ENCODE results near the gene MYLK4.

Gene MYLK4

GRCh38 chr6:2754393-2754792 lies 3.7 kb upstream of the MYLK4 start:
- no peak for DNase-seq

DNA sequence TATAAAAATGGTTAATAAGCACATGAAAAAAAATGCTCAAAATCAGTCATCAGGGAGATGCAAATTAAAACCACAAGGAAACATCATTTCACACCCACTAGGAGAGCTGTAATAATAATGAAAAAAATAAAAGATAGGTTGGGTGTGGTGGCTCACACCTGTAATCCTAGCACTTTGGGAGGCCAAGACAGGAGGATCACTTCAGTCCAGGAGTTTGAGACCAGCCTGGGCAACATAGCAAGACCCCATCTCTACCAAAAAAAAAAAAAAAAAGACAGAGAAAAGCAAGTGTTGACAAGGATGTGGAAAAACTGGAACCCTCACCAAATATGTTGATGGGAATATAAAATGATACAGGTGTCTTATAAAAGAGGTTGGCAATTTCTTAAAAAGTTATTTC lies 3.0 kb upstream of the MYLK4 start:
- no peak for DNase-seq

- no peak for DNase-seq
These were observed 2.4 kb upstream of the MYLK4 start for GRCh38 chr6:2753110-2753489.

DNA sequence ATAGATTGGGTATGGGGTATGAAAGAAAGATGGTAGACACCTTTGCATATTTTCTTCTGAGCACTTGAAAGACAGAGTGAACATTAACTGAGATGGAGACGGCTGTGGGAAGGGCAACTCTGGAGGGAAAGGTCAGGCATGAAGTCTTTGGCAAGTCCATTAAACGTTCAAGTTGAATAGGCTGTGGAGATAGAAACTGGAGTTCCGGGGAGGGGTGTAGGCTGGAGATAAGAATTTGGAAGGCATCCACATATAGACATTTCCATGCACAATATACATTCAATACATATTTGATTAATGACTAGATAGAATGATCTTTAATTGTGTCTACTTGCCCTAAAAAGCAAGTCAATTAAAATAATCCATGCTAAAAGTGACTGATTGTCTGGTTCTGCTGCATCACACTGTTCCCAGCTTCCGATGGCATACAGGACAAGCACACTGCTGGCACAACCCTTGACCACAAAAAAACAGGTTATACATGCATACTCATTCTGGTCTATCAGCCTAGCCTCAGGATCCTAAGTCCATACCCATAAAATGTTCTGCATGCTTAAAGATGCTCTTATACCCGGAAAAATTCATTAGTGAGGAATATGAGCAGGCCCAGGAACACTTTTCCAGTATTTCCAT lies 1.9 kb upstream of the MYLK4 start:
- DNase-seq = no peak

DNA sequence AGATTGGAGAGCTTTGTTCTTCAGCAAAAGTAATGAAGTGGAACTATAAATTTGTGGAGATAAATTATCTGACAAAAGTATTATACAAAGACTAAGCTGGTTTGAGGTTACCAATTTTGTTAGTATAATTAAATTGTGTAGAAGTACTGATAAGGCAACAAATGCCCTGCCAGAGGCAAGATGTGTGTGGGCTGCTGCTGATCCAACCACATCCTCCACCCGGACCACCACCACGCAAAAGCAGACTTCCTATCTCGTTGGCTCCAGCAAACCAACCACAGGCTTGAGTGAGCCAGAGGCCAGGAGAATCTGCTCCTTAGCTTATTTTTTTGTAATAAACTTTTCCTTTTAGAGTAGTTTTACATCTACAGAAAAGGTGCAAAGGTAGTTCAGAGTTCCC lies 1.1 kb upstream of the MYLK4 start:
- no peak for DNase-seq

DNA sequence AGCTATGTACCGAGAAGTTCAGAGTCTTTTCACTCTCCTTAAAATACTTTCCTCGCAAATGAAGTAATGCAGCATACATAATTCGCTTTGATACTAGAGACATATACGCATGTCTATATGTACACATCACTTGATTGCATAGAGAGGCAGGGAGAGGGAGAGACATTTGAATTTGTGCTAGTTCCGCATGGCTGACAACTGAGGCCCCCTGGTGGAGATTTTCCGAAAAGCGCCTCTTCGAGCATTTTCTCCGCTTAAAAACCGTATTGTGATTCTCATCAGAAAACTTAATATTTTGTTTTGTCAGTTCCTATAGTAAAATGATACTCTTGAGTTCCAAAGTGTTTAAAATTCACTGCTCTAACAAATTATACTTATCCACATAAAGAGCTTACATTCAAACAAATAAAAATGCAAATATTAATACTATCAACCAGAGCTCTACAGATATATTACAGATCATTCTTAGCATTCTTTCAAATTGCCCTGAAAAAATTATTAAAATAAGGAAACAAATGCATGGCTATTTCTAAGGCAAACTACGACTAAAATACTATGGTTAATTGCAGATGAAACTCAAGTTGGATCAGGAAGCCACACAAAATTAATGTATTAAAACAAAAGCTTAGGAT lies 637 bp downstream of the MYLK4 start:
- DNase-seq = peak; percentile 69

DNA sequence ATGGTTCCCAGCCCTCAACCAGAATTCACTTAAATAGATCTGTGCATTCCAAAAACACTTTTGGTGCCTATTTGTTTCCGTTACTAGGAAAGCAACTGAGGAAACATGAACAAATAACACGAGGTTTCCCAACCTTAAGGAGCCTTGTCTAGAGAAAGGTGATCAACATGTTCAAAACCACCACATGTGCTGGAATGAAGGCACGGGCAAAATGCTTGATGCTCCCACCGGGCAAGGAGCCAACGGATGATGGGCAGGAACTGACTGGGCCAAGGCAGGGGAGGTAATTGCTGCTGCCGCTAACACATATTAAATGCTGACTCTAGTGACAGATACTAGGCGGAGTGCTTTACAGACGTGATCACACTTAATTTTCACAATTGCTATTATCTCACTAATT lies 2.5 kb downstream of the MYLK4 start:
- no peak for DNase-seq

GRCh38 chr6:2746557-2747061 lies 4.1 kb downstream of the MYLK4 start:
- DNase-seq = no peak

DNA sequence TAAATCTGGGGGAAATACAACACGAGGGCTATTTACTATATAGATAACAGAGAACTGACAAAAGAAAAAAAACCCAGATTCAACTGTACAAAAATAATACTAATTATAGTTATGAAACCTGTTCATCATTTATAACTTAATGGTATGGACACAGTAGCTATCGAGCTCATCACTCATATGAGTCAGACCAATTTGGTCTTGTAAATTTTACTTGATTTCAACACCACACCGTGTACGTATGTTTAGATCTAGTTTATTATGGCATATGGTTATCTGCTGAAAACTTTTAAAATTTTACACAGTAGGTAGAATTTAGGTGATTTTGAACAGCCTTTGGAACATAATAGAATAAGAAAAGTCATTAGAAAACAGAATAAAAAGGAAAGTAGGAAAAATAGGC lies 5.5 kb downstream of the MYLK4 start:
- DNase-seq = no peak

DNA sequence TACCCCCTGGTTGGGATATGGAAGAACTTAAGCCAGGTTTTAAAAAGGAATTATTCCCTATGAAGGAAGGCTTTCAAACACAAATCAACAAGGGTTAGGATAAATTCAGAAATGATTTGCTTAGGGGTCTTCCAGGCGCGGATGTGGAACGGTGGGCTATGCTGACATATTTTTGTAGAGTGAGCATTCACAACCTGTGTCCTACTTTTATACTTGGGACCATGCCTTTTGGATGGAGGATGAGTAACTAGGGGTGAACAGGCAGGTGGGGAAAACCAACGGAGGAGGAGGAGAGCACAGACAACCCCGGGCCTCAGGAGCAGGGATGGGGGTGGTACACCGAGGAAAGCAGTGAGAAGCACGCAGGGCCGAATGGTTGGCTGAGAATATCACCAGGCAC lies 5.9 kb downstream of the MYLK4 start:
- DNase-seq = no peak

DNA sequence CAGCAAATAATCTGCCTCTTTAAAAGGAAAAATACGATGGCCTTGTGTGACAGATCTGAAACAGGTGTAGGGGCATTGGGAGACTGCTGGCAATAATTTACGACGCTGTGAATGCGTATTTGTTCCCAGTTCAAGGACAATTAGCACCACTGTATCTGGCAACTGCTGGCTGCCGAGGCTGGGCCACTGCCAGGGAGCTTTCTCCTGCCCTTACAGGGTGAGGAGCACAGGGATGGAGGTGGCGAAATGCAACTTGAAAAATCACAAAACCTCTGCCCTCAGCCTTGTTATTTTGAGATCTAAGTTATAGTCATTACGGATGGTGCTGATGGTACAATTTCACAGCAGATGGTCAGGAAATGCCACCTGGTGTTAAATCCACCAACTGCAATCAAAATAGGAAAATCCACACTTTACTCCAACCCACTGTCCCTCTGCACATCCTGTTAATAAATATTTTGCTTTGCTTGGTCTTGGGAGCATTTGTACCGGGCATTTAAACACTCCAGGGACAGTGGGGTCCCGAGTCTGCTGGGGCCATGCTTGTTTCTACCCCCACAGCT lies 6.4 kb downstream of the MYLK4 start:
- no peak for DNase-seq

DNA sequence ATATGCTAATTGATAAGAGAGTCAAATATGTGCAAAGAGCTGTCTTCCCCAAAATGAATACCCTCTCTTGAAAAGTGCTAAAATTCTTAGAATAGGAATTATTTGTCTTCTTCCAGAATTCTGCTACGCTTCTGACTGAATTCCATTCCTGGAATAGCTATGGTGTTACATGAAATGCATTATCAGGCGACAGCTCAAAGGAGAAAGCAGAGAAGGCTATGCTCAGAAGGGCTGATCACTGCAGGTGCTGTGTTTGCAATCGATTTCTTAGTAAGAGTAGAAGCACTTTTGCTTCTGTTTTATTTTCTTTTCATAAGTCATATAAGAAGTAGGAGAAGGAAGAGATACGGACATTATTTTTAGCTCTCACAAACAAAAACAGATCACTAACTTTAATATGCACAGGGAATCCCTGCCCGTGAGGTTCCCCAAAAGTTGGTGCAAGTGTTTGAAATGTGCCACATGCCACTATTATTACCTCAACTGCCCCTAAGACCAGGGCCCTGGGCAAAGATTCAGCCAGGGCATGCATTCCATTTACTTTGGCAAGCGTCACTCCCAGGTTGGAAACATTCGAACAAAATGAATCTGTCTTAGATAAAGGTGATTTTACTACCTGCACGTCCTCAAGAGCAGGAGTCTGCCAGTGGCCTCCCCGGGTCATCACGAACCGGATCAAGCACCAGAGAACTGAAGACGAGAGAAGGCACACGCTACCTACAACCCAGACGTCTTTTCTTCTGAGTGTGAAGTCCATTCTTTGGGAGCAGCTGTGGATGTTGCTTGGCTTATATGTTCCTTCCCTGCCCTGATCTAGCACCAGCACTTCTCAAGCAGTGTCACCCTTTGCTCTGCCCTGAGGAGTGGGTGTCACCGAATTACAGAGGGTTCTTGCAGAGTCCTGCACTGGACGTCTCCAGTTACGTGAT lies 7.2 kb downstream of the MYLK4 start:
- DNase-seq = no peak

DNA sequence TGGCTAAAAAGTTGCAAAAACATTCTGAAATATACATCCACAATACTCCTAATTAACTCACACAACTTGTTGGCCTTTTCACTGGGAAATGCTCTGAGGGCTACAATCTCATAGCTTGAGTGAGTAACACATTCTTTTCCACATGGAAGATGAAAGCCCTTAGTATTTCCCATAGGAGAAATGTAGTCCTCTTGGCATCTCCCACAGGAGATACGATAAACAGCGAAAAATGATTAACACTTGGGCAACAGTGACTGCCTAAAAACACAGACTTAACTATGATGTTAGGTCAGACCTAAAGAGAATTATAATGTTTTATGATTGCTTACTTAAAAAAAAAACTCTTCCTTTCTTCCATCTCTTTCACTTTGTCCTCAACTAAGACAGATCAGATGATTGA lies 9.0 kb downstream of the MYLK4 start:
- no peak for DNase-seq

- no peak for DNase-seq
These were observed 10.1 kb downstream of the MYLK4 start for GRCh38 chr6:2740581-2740980.

DNA sequence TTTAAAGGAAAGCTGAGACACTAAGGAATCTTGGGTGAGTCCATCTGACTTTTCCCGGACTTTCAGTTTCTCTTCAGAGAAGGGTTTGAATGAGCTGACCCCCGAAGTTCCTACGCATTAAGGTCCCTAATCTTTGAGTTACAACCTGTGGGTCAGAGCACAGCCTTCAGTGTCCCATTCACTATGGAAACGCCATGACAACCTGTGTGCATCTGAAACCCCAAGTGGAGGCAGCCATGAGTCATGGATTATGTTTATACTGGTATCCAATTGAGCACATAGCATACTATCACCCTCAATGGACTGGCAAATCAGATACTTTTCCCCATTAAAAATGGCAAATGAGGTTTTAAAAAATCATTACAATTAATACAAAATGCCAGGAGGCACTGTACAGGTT lies 11.4 kb downstream of the MYLK4 start:
- no peak for DNase-seq

DNA sequence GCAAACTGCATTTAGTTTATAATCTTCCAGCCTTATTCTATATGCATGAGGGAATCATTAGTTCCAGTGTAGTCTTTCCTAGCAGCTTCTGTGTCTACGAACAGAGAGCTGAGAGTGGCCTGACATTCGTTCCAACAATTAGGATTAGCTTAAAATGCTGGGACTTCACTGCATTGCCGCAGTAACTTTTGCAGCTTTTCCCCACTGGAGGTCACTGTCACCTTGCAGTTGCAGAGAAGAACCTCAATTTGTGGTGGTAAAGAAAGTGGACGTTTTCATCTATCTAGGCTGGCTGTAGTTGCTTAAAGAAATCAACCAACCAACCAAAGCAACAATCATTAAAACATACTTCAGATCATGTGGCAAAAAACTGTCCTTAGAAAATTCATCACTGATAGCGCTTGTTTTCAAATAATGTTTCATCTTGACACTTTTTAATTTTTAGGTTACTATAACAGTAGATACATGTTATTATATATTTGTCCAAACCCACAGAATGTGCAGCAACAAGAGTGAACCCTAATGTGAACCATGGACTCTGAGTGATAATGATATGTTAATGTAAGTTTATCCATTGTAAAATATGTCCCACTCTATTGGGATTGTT lies 12.2 kb downstream of the MYLK4 start:
- peak; percentile 30 for DNase-seq

- DNase-seq = no peak
These were observed 12.8 kb downstream of the MYLK4 start for GRCh38 chr6:2737885-2738284.

DNA sequence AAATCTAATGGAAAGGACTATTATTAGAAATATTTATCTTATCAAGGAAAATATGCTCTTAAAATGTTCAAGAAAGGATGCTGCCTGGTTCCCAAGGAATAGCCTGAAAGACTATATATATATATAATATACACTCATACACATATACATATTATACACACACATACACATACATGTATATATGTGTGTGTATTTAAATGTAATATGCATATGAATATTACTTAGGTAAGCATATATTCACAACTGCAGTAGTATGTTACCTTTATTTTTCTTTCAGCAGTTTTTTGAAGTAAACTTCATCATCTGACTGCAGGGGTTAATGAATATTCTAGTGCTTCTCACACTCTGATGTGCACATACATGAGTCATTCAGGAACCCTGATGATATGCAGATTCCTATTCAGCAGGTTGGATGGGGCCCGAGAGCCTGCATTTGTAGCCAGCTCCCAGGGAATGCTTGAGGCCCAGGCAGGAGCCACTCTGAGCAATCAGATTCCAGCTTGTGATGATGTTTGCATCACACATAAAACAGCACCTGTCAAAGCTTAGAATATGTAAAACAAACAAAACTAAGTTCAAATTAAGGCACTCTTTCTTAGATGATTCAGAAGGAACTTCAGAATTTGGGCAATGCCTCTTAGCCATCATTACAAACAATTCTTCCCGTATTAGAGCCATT lies 16.1 kb downstream of the MYLK4 start:
- no peak for DNase-seq

DNA sequence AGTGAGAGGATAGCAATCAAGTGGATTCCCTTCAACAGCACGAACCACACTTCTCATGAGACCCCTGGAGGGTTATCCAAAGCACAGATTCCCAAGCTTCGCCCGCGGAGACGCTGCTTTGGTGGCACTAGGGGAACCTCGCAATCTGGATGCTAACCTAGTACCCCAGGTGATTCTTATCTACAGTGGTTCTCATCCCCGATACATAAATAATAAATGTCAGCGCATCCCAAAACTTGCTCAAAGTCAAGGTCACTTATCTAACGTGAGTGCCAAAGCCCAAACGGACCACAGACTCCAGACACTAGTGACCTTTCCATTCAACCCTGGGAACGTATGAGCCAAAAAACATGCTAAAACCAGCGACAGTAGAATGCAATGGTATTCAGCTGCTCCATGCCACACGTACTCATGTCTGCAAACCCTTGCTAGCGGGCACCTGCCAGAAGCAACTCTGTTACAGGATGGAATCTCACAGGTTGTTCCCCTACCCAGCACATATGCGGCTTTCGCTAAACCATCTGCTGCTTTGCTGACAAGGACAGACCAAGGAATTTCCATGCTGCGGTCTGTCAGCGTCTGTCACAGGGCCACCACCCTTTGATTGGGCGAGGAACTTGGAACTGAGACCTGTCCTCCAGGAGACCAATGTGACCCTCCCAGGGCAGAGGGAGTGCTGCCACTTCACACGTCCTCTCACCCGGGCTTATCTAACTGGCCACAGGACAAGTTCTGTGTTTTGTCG lies 16.8 kb downstream of the MYLK4 start:
- DNase-seq = no peak

GRCh38 chr6:2733324-2733723 lies 17.4 kb downstream of the MYLK4 start:
- peak; percentile 19 for DNase-seq

DNA sequence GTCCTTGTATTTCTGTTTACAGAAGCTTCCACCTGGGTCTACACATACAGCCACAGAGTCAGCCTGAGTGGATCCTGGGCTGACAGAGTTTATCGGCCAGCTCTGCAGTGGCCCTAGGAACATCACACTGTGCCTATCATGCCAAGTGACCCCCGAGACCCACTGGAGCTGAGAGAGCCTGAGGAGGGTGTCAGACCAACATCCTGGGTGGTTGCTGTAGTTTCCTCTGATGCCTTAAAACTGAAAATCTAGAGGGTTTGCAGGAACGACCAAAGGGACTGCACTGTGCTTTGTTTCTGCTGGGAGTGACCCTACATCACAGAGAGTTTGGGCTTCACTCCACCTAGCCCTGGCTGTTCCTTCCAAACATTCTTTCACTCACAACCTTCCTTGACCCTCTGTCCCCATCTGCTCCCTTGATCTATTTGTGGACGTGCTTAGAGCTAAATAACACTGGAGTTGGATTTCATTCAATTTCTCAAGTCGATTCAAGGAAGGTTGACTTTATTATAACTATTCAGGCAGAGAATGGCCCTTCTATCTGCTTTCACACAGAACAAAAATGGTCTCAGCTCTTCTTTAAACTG lies 18.1 kb downstream of the MYLK4 start:
- no peak for DNase-seq
